HepG2 (cell line): ENCODE measurements around the gene NNMT. TPM values are rescaled to one million over a fixed set of nuclear protein-coding genes. Genes with fewer than 3 reads are reported as not detected.

ENCODE experiments used
- ARNT2 ChIP-seq: sonication (generic); formaldehyde crosslinking; IDR thresholded peaks from 2 replicates; pipeline ENCODE4 v1.8.0; 2022; ENCODE audit warnings: mild to moderate bottlenecking, low read depth, missing genetic modification reagents, moderate library complexity
- HNF4G ChIP-seq, 2 experiments: sonication (generic) in 1 of 2; formaldehyde crosslinking in 1 of 2; IDR thresholded peaks; 2 replicates each; pipeline versions ENCODE4 v1.4.0 to v1.6.1; 2011 to 2020; ENCODE audit warnings: borderline replicate concordance in 2 of 2, low read depth in 2 of 2, mild to moderate bottlenecking in 2 of 2, low read length in 1 of 2, missing genetic modification reagents in 1 of 2, moderate library complexity in 1 of 2
- polyA plus RNA-seq, 8 experiments: library from polyadenylated mRNA; depleted of rRNA in 3 of 8; stranded (reverse) in 7 of 8; unstranded in 1 of 8; fragments of >200 nt; fragmentation: Illumina TruSeq in 4 of 8; extraction: Trizol in 4 of 8; gene quantifications; 2 replicates each; pipeline versions ENCODE4 v1.2.1 to v1.2.3, GENCODE V29; 2011 to 2016; ENCODE audit warnings: low read depth in 4 of 8, missing spikeins in 1 of 8, mixed read lengths in 1 of 8; ENCODE audit not compliant: insufficient read depth in 1 of 8
- total RNA-seq, 5 experiments: library from RNA; depleted of rRNA; stranded (reverse); fragments of >200 nt; fragmentation: Illumina TruSeq; extraction: Trizol; gene quantifications; 2 replicates each; pipeline ENCODE4 v1.2.3, GENCODE V29; 2016; ENCODE audit warnings: low read depth in 1 of 5
- TF ChIP-seq, protein P1 (sequence below): sonication (generic); formaldehyde crosslinking; IDR thresholded peaks from 2 replicates; pipeline ENCODE4 v1.4.0; 2020; ENCODE audit warnings: missing genetic modification reagents
- TF ChIP-seq, protein P2 (sequence below): sonication (generic); formaldehyde crosslinking; IDR thresholded peaks from 2 replicates; pipeline ENCODE4 v1.4.0; 2020; ENCODE audit warnings: missing genetic modification reagents
- TF ChIP-seq, protein P3 (sequence below): sonication (generic); formaldehyde crosslinking; IDR thresholded peaks from 2 replicates; pipeline ENCODE4 v1.9.0; 2021; ENCODE audit warnings: missing genetic modification reagents, mild to moderate bottlenecking, borderline replicate concordance

The NNMT gene
- total and polyA plus RNA-seq, 2 of the 13 experiments (the other 11 are each of a cell fraction or from before 2014, with no cell fraction given), result 0.13 TPM; not detected in 1

DNA sequence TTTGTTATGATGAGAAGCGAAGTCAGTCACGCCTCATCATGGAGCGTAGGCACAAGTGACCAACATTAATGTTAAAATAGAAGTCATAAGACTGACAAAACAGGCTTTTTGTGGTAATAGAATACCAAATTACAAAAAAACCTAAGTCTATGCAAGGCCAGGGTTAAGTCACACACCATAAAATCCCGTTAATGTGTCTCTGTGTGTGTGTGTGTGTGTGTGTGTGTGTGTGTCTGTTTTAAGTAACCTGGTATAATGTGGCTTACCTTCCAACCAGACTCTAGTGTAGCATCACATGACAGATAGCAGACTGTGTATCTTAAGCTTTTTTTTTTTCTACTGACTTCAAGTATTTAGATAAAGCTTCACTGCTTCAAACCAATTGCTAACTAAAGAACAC, 66.1 kb downstream of the NNMT start (continued):
- TF ChIP-seq, protein P1, sequence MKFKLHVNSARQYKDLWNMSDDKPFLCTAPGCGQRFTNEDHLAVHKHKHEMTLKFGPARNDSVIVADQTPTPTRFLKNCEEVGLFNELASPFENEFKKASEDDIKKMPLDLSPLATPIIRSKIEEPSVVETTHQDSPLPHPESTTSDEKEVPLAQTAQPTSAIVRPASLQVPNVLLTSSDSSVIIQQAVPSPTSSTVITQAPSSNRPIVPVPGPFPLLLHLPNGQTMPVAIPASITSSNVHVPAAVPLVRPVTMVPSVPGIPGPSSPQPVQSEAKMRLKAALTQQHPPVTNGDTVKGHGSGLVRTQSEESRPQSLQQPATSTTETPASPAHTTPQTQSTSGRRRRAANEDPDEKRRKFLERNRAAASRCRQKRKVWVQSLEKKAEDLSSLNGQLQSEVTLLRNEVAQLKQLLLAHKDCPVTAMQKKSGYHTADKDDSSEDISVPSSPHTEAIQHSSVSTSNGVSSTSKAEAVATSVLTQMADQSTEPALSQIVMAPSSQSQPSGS (CRISPR knock-in tag), result no peak
- TF ChIP-seq, protein P2, sequence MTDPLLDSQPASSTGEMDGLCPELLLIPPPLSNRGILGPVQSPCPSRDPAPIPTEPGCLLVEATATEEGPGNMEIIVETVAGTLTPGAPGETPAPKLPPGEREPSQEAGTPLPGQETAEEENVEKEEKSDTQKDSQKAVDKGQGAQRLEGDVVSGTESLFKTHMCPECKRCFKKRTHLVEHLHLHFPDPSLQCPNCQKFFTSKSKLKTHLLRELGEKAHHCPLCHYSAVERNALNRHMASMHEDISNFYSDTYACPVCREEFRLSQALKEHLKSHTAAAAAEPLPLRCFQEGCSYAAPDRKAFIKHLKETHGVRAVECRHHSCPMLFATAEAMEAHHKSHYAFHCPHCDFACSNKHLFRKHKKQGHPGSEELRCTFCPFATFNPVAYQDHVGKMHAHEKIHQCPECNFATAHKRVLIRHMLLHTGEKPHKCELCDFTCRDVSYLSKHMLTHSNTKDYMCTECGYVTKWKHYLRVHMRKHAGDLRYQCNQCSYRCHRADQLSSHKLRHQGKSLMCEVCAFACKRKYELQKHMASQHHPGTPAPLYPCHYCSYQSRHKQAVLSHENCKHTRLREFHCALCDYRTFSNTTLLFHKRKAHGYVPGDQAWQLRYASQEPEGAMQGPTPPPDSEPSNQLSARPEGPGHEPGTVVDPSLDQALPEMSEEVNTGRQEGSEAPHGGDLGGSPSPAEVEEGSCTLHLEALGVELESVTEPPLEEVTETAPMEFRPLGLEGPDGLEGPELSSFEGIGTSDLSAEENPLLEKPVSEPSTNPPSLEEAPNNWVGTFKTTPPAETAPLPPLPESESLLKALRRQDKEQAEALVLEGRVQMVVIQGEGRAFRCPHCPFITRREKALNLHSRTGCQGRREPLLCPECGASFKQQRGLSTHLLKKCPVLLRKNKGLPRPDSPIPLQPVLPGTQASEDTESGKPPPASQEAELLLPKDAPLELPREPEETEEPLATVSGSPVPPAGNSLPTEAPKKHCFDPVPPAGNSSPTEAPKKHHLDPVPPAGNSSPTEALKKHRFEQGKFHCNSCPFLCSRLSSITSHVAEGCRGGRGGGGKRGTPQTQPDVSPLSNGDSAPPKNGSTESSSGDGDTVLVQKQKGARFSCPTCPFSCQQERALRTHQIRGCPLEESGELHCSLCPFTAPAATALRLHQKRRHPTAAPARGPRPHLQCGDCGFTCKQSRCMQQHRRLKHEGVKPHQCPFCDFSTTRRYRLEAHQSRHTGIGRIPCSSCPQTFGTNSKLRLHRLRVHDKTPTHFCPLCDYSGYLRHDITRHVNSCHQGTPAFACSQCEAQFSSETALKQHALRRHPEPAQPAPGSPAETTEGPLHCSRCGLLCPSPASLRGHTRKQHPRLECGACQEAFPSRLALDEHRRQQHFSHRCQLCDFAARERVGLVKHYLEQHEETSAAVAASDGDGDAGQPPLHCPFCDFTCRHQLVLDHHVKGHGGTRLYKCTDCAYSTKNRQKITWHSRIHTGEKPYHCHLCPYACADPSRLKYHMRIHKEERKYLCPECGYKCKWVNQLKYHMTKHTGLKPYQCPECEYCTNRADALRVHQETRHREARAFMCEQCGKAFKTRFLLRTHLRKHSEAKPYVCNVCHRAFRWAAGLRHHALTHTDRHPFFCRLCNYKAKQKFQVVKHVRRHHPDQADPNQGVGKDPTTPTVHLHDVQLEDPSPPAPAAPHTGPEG (CRISPR knock-in tag), result no peak
- TF ChIP-seq, protein P3, sequence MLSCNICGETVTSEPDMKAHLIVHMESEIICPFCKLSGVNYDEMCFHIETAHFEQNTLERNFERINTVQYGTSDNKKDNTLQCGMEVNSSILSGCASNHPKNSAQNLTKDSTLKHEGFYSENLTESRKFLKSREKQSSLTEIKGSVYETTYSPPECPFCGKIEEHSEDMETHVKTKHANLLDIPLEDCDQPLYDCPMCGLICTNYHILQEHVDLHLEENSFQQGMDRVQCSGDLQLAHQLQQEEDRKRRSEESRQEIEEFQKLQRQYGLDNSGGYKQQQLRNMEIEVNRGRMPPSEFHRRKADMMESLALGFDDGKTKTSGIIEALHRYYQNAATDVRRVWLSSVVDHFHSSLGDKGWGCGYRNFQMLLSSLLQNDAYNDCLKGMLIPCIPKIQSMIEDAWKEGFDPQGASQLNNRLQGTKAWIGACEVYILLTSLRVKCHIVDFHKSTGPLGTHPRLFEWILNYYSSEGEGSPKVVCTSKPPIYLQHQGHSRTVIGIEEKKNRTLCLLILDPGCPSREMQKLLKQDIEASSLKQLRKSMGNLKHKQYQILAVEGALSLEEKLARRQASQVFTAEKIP (CRISPR knock-in tag), result no peak
- TF ChIP-seq ARNT2 (no peak), HNF4G (IDR thresholded peaks at IDR 0.05; ENCODE audit: borderline replicate concordance, low read depth, low read length) (no peak), HNF4G (CRISPR knock-in tag; IDR thresholded peaks at IDR 0.05; ENCODE audit: borderline replicate concordance, low read depth) (no peak)
